Measurements from ENCODE around the gene MLKL. TPM values are rescaled to one million over a fixed set of nuclear protein-coding genes. Genes with fewer than 3 reads are reported as not detected.

The MLKL gene
- total and polyA plus RNA-seq, 2 of the 13 experiments (the other 11 are each of a cell fraction or from before 2014, with no cell fraction given), result 6.4 to 10.7 TPM

DNA sequence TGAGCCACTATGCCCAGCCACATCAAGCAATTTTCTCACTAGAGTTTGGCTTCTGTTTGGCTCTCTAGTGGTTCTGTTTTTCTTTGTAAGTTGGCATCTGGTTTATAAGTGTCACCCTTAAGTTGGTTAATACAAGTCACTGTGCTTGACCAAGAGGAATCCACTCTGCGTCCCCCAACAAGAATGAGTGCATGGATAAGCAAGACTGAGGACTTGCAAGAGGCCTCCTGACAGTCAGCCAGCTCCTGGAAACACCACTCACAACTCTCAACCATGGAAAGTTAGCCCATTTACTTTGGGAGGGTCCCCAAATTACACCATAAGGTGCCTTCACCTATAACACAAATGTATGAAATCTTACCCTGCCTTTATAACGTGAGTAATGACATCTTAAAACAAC lies 41.6 kb downstream of the MLKL start:
- Histone ChIP-seq H2AFZ (ENCODE audit: low read length) (no peak overlapping the region), H3K4me2 (ENCODE audit: low read depth, low read length) (no peak overlapping the region), H3K27me3 (ENCODE audit: control insufficient read depth in 1 of 2, insufficient read depth in 2 of 2, low read length in 2 of 2) (no peaks in the 10 kb centered on the region), H3K9ac (ENCODE audit: insufficient read depth, low read depth, low read length) (no peak overlapping the region), H3K36me3 (replicated peaks in 1 of 2; ENCODE audit: control insufficient read depth in 1 of 2, insufficient read depth in 2 of 2, low read length in 2 of 2) (peaks cover 31 to 77% of the 10 kb centered on the region in 2 experiments), H3K79me2 (ENCODE audit: insufficient read depth, low read length) (peaks cover 91% of the 10 kb centered on the region), H4K20me1 (ENCODE audit: insufficient read depth, low read length) (no peaks in the 10 kb centered on the region; the same call in 1 of the 2 replicates), H3K4me1 (ENCODE audit: insufficient read depth, low read length) (peaks cover 64% of the 10 kb centered on the region), H3K4me3 (replicated peaks in 1 of 3; ENCODE audit: insufficient read depth in 1 of 3, low read depth in 2 of 3, low read length in 3 of 3) (no peak overlapping the region), H3K9me3 (ENCODE audit: low read length) (no peaks in the 10 kb centered on the region), H3K27ac (ENCODE audit: extremely low read length, insufficient read depth, low read length) (no peak overlapping the region)
- no TSS peak for BruUV-seq (replicated peaks)
- ChIA-PET POLR2A (interaction anchor here (0.6 to 1.4 kb wide), 2 partner anchors 8 to 117 kb away, joined by 3 to 6 read pairs; partner anchors contain the start of gene RFWD3), CTCF (ENCODE audit: low intra/inter-chr PET ratio, low total read pairs) (no interaction called here)
- no peak for TF ChIP-seq DDIT3 (CRISPR knock-in tag; IDR thresholded peaks at IDR 0.05)
- no peak for TF ChIP-seq ZNF296 (CRISPR knock-in tag; conservative IDR thresholded peaks at IDR 0.05)
- no peak for TF ChIP-seq ZBTB42 (CRISPR knock-in tag; IDR thresholded peaks at IDR 0.05)
- no peak for TF ChIP-seq ZBTB34 (CRISPR knock-in tag; IDR thresholded peaks at IDR 0.05)
- TF ChIP-seq ZNF224 (CRISPR knock-in tag; IDR thresholded peaks at IDR 0.05), result no peak
- TF ChIP-seq, protein P1, sequence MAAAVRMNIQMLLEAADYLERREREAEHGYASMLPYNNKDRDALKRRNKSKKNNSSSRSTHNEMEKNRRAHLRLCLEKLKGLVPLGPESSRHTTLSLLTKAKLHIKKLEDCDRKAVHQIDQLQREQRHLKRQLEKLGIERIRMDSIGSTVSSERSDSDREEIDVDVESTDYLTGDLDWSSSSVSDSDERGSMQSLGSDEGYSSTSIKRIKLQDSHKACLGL (CRISPR knock-in tag; IDR thresholded peaks at IDR 0.05), result no peak
- no peak for TF ChIP-seq SRSF9 (IDR thresholded peaks at IDR 0.05; ENCODE audit: borderline replicate concordance, insufficient read depth, low read depth, low read length, poor library complexity, severe bottlenecking)
- TF ChIP-seq ZFP90 (CRISPR knock-in tag; IDR thresholded peaks at IDR 0.05; ENCODE audit: borderline replicate concordance), result no peak
- no peak for TF ChIP-seq ISX (CRISPR knock-in tag; conservative IDR thresholded peaks at IDR 0.05)
- no peak for TF ChIP-seq SALL2 (CRISPR knock-in tag; IDR thresholded peaks at IDR 0.05)
- TF ChIP-seq TAF15 (IDR thresholded peaks at IDR 0.05; ENCODE audit: low read depth, low read length, poor library complexity, severe bottlenecking), result no peak
- TF ChIP-seq, protein P2, sequence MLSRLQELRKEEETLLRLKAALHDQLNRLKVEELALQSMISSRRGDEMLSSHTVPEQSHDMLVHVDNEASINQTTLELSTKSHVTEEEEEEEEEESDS (CRISPR knock-in tag; IDR thresholded peaks at IDR 0.05; ENCODE audit: borderline replicate concordance), result no peak
- no peak for TF ChIP-seq RERE (CRISPR knock-in tag; IDR thresholded peaks at IDR 0.05; ENCODE audit: low read depth)
- TF ChIP-seq ZNF10 (CRISPR knock-in tag; IDR thresholded peaks at IDR 0.05; ENCODE audit: borderline replicate concordance, low read depth), result no peak
- intact Hi-C loops (cut with micrococcal nuclease; ENCODE audit: unreplicated experiment) (no loop called here), in situ Hi-C loops (cut with HindIII; ENCODE audit: extremely low pct_ligation_motif_present, low pct_unique_long_range_greater_than_20kb) (no loop called here)
- 100% methylated on average over 2 of the region's 2 CpGs for WGBS (ENCODE audit: low lambda C conversion rate)
- ATAC-seq, result no peak
- DNase-seq (ENCODE audit: low spot score), result no peak
- no peak for FAIRE-seq

All from HepG2 (cell line).